Fibroblast of skin of right biceps (primary cell): Measurements from ENCODE around the gene COL9A2.

Experiments used
- DNase-seq: peaks from one replicate; pipeline ENCODE4 v3.0.0-alpha.2; 2013

COL9A2 gene

GRCh38 chr1:40256401-40257084, 60.5 kb downstream of the COL9A2 start:
- DNase-seq = no peak

GRCh38 chr1:40255231-40255630, 61.9 kb downstream of the COL9A2 start:
- no peak for DNase-seq

DNA sequence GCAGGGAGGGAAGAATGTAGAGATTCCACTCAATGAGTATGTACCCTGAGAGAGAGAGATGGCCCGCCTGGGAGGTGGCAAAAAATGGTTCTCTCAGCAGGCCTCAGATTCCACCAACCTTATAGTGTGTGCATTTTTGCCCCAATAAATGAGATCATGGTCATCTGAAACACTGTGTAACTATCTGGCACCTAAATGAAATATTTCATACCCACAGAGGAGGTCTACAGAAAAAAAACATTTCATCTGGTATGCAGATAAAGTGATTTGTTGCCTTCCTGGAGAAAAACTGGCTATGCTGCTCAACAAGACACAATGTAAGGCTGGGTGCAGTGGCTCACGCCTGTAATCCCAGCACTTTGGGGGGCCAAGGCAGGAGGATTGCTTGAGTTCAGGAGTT, 64.5 kb downstream of the COL9A2 start:
- DNase-seq = peak; percentile 21

- no peak for DNase-seq
These were observed 65.6 kb downstream of the COL9A2 start for GRCh38 chr1:40251456-40251855.
